Prostate gland (tissue), 2 donors: ENCODE measurements around the gene UBN1. TPM values are rescaled to one million over a fixed set of nuclear protein-coding genes. Genes with fewer than 3 reads are reported as not detected.

Experiments used
- DNase-seq: peaks from one replicate; pipeline ENCODE4 v3.0.0-alpha.2; 2019; ENCODE audit warnings: low spot score
- H3K27ac ChIP-seq, 2 donors: fragments of 200-600 bp; sonication (generic); 2 replicates each; pipeline ENCODE4 v1.5.1; 2017 to 2019
- H3K27me3 ChIP-seq: fragments of 200-600 bp; sonication (generic); replicated peaks from 2 replicates; pipeline ENCODE4 v1.5.1; 2019; ENCODE audit not compliant: insufficient read depth
- H3K36me3 ChIP-seq, 2 donors: fragments of 200-600 bp; sonication (generic); 1 replicate in 1 of 2; 2 replicates in 1 of 2; pipeline versions ENCODE4 v1.5.1 to v1.8.1; 2017 to 2019
- H3K4me1 ChIP-seq: fragments of 200-600 bp; sonication (generic); replicated peaks from 2 replicates; pipeline ENCODE4 v1.5.1; 2019
- H3K4me3 ChIP-seq, 2 donors: fragments of 200-600 bp; sonication (generic); 2 replicates each; pipeline ENCODE4 v1.5.1; 2017 to 2019
- H3K9me3 ChIP-seq: fragments of 200-600 bp; sonication (generic); 2 replicates; pipeline ENCODE4 v1.5.1; 2017
- CTCF ChIP-seq, 4 experiments: fragments of 200-600 bp in 2 of 4; fragments of 450-650 bp in 2 of 4; sonication (generic) in 2 of 4; IDR thresholded peaks; 1 replicate in 3 of 4; 2 replicates in 1 of 4; pipeline ENCODE4 v1.5.1; 2016 to 2019; ENCODE audit warnings: antibody characterized with exemption in 4 of 4, mild to moderate bottlenecking in 2 of 4, moderate library complexity in 2 of 4
- POLR2A ChIP-seq: fragments of 450-650 bp; IDR thresholded peaks from one replicate; pipeline ENCODE4 v1.6.1; 2016; ENCODE audit warnings: antibody characterized with exemption, mild to moderate bottlenecking
- POLR2AphosphoS5 ChIP-seq: sonication (generic); formaldehyde crosslinking; IDR thresholded peaks from one replicate; pipeline ENCODE4 v1.6.1; 2017; ENCODE audit warnings: antibody characterized with exemption
- WGBS: methylation state at CpG from one replicate; pipeline ENCODE4 v1.1.5; 2018; 5-methylcytosine and 5-hydroxymethylcytosine counted together
- intact Hi-C: fragments of 100-400 bp; cut with DNase I; formaldehyde crosslinking; loops from one replicate; pipeline ENCODE4 v1.14.2; 2022
- total RNA-seq, 2 donors: library from RNA; depleted of rRNA; stranded (reverse); fragments of >200 nt; gene quantifications; one replicate each; pipeline ENCODE4 v1.1.0, GENCODE V29; 2016

The UBN1 gene
- total RNA-seq, 2 donors from 2014 or later, result 28.2 to 56.9 TPM

- 75% methylated on average over 16 of the region's 16 CpGs for WGBS
- TF ChIP-seq POLR2AphosphoS5, result no peak
- no peak for TF ChIP-seq CTCF (IDR thresholded peaks at IDR 0.05)
- TF ChIP-seq POLR2A, result no peak
- H3K27ac ChIP-seq, result peak overlapping the region; percentile 11 to 48
- H3K4me3 ChIP-seq, result no peak overlapping the region
- intact Hi-C loops, result no loop called here
- H3K27me3 ChIP-seq, result no peaks in the 10 kb centered on the region
- peaks cover 0 to 6% of the 10 kb centered on the region in 2 donors for H3K36me3 ChIP-seq
- peaks cover 9% of the 10 kb centered on the region for H3K4me1 ChIP-seq
- no peaks in the 10 kb centered on the region for H3K9me3 ChIP-seq
- DNase-seq, result no peak
Observed at GRCh38 chr16:4814542-4815173, 32.6 kb upstream of the UBN1 start.

GRCh38 chr16:4820652-4821051 is 26.6 kb upstream of the UBN1 start:
- intact Hi-C loops, result no loop called here
- H3K36me3 ChIP-seq, result peaks cover 0 to 12% of the 10 kb centered on the region in 2 donors

GRCh38 chr16:4825196-4825595 is 22.1 kb upstream of the UBN1 start:
- Histone ChIP-seq H3K9me3 (no peaks in the 10 kb centered on the region), H3K4me3 (no peak overlapping the region), H3K4me1 (peaks cover 3% of the 10 kb centered on the region), H3K27ac (no peak overlapping the region), H3K27me3 (no peaks in the 10 kb centered on the region), H3K36me3 (peaks cover 0 to 18% of the 10 kb centered on the region in 2 donors)
- intact Hi-C loops, result no loop called here
- WGBS, result 84% methylated on average over 8 of the region's 8 CpGs
- TF ChIP-seq POLR2A (no peak), POLR2AphosphoS5 (no peak), CTCF (IDR thresholded peaks at IDR 0.05) (no peak)
- no peak for DNase-seq

More at GRCh38 chr16:4820652-4821051, 26.6 kb upstream of the UBN1 start:
- 68% methylated on average over 6 of the region's 6 CpGs for WGBS
- Histone ChIP-seq H3K4me1 (no peaks in the 10 kb centered on the region), H3K27ac (no peak overlapping the region), H3K9me3 (no peaks in the 10 kb centered on the region), H3K4me3 (no peak overlapping the region), H3K27me3 (no peaks in the 10 kb centered on the region)
- TF ChIP-seq POLR2A, result no peak
- TF ChIP-seq CTCF (IDR thresholded peaks at IDR 0.05), result no peak
- TF ChIP-seq POLR2AphosphoS5, result no peak
- no peak for DNase-seq

- Histone ChIP-seq H3K36me3 (peaks cover 5 to 18% of the 10 kb centered on the region in 2 donors), H3K27ac (no peak overlapping the region), H3K27me3 (no peaks in the 10 kb centered on the region), H3K4me3 (no peak overlapping the region), H3K4me1 (peaks cover 3% of the 10 kb centered on the region), H3K9me3 (no peaks in the 10 kb centered on the region)
- DNase-seq, result no peak
- 96% methylated on average over 4 of the region's 4 CpGs for WGBS
- intact Hi-C loops, result no loop called here
- no peak for TF ChIP-seq POLR2AphosphoS5
- no peak for TF ChIP-seq CTCF (IDR thresholded peaks at IDR 0.05)
- TF ChIP-seq POLR2A, result no peak
Observed at GRCh38 chr16:4826526-4826925, 20.8 kb upstream of the UBN1 start.

GRCh38 chr16:4826980-4827379 is 20.3 kb upstream of the UBN1 start:
- 92% methylated on average over 10 of the region's 10 CpGs for WGBS
- no peak overlapping the region for H3K4me3 ChIP-seq
- DNase-seq, result no peak
- no peak for TF ChIP-seq CTCF (IDR thresholded peaks at IDR 0.05)
- TF ChIP-seq POLR2AphosphoS5, result no peak
- TF ChIP-seq POLR2A, result no peak
- H3K27ac ChIP-seq, result no peak overlapping the region
- H3K4me1 ChIP-seq, result peaks cover 3% of the 10 kb centered on the region
- H3K9me3 ChIP-seq, result no peaks in the 10 kb centered on the region
- H3K27me3 ChIP-seq, result no peaks in the 10 kb centered on the region
- H3K36me3 ChIP-seq, result peaks cover 8 to 18% of the 10 kb centered on the region in 2 donors
- intact Hi-C loops, result no loop called here
